Measurements from ENCODE around the gene GOLGA2.

GRCh38 chr9:128288273-128289004 lies 12.6 kb upstream of the GOLGA2 start:
- no peak for TF ChIP-seq CTCF (conservative IDR thresholded peaks at IDR 0.05; ENCODE audit: low read depth, low read length)
- TF ChIP-seq FOS (IDR thresholded peaks at IDR 0.05; ENCODE audit: low read depth, low read length): no peak
- TF ChIP-seq RCOR1 (IDR thresholded peaks at IDR 0.05; ENCODE audit: insufficient replicate concordance, low read length): no peak
- TF ChIP-seq POLR2A (IDR thresholded peaks at IDR 0.05; ENCODE audit: low read depth, low read length): no peak
- TF ChIP-seq CEBPB (IDR thresholded peaks at IDR 0.05; ENCODE audit: low read depth, low read length): no peak
- TF ChIP-seq RFX5 (IDR thresholded peaks at IDR 0.05; ENCODE audit: low read depth, low read length): no peak
- TF ChIP-seq USF2 (IDR thresholded peaks at IDR 0.05; ENCODE audit: low read depth, low read length): no peak
- no peak for TF ChIP-seq ELK1 (IDR thresholded peaks at IDR 0.05; ENCODE audit: borderline replicate concordance, low read depth, low read length)
- TF ChIP-seq MAFK (IDR thresholded peaks at IDR 0.05; ENCODE audit: low read depth, low read length): no peak
- no peak for TF ChIP-seq MAZ (IDR thresholded peaks at IDR 0.05; ENCODE audit: borderline replicate concordance, low read depth, low read length)
